Thoracic aorta (tissue), 2 donors: ENCODE measurements around the gene FUT8. TPM values are rescaled to one million over a fixed set of nuclear protein-coding genes. Genes with fewer than 3 reads are reported as not detected.

Source experiments
- ATAC-seq: fragments of 150-250 bp; one replicate; pipeline ENCODE4 v1.8.0; 2017; ENCODE audit warnings: low read depth; ENCODE audit not compliant: insufficient number of reproducible peaks, low FRiP score
- DNase-seq: peaks from one replicate; pipeline ENCODE4 v3.0.0-alpha.2; 2020; ENCODE audit warnings: low spot score
- H3K27ac ChIP-seq, 2 donors: fragments of 200-600 bp; sonication (generic); 1 replicate in 1 of 2; 2 replicates in 1 of 2; pipeline ENCODE4 v1.5.1; 2016; ENCODE audit warnings: mild to moderate bottlenecking in 2 of 2, moderate library complexity in 2 of 2
- H3K27me3 ChIP-seq: fragments of 200-600 bp; sonication (generic); replicated peaks from 2 replicates; pipeline ENCODE4 v1.6.0; 2016; ENCODE audit warnings: mild to moderate bottlenecking; ENCODE audit not compliant: insufficient read depth
- H3K36me3 ChIP-seq: fragments of 200-600 bp; sonication (generic); one replicate; pipeline ENCODE4 v1.5.1; 2016
- H3K4me1 ChIP-seq, 2 donors: fragments of 200-600 bp; sonication (generic); 1 replicate in 1 of 2; 2 replicates in 1 of 2; pipeline versions ENCODE4 v1.5.1 to v1.6.0; 2016; ENCODE audit warnings: low read depth in 2 of 2, mild to moderate bottlenecking in 1 of 2; ENCODE audit not compliant: control insufficient read depth in 1 of 2
- H3K4me3 ChIP-seq: fragments of 200-600 bp; sonication (generic); 2 replicates; pipeline ENCODE4 v1.5.1; 2016; ENCODE audit warnings: mild to moderate bottlenecking
- H3K9me3 ChIP-seq: fragments of 200-600 bp; sonication (generic); 2 replicates; pipeline ENCODE4 v1.5.1; 2016
- CTCF ChIP-seq: fragments of 200-600 bp; sonication (generic); IDR thresholded peaks from one replicate; pipeline ENCODE4 v1.5.1; 2019; ENCODE audit warnings: antibody characterized with exemption
- total RNA-seq, 2 donors: library from RNA; depleted of rRNA; stranded (reverse); fragments of >200 nt; gene quantifications; one replicate each; pipeline versions ENCODE4 v1.1.0 to v1.2.3, GENCODE V29; 2016

Gene FUT8
- total RNA-seq, 2 donors from 2014 or later = 22.3 to 23.4 TPM

- DNase-seq = no peak
- no peak for ATAC-seq
Observed at GRCh38 chr14:65387628-65388027, 24.9 kb upstream of the FUT8 start.

GRCh38 chr14:65392296-65392695, 20.2 kb upstream of the FUT8 start:
- no peak for ATAC-seq
- peaks cover 11% of the 10 kb centered on the region for H3K9me3 ChIP-seq

More at GRCh38 chr14:65387628-65388027, 24.9 kb upstream of the FUT8 start:
- H3K27me3 ChIP-seq = peaks cover 3% of the 10 kb centered on the region
- no peak for TF ChIP-seq CTCF
- H3K4me1 ChIP-seq = no peaks in the 10 kb centered on the region
- no peaks in the 10 kb centered on the region for H3K9me3 ChIP-seq
- H3K4me3 ChIP-seq = no peak overlapping the region
- H3K36me3 ChIP-seq = no peaks in the 10 kb centered on the region
- H3K27ac ChIP-seq = no peak overlapping the region

GRCh38 chr14:65396082-65396910, 16.2 kb upstream of the FUT8 start:
- no peak overlapping the region for H3K4me3 ChIP-seq
- DNase-seq = no peak
- H3K27me3 ChIP-seq = no peaks in the 10 kb centered on the region
- no peaks in the 10 kb centered on the region for H3K36me3 ChIP-seq
- no peak overlapping the region for H3K27ac ChIP-seq
- no peaks in the 10 kb centered on the region for H3K4me1 ChIP-seq
- no peak for ATAC-seq
- H3K9me3 ChIP-seq = peaks cover 11% of the 10 kb centered on the region
- TF ChIP-seq CTCF = no peak

More at GRCh38 chr14:65392296-65392695, 20.2 kb upstream of the FUT8 start:
- Histone ChIP-seq H3K27me3 (no peaks in the 10 kb centered on the region), H3K4me3 (no peak overlapping the region), H3K4me1 (no peaks in the 10 kb centered on the region), H3K36me3 (no peaks in the 10 kb centered on the region), H3K27ac (no peak overlapping the region)
- TF ChIP-seq CTCF = no peak
- DNase-seq = no peak

- Histone ChIP-seq H3K27ac (no peak overlapping the region), H3K36me3 (no peaks in the 10 kb centered on the region), H3K4me3 (no peak overlapping the region), H3K4me1 (no peaks in the 10 kb centered on the region), H3K9me3 (no peaks in the 10 kb centered on the region), H3K27me3 (no peaks in the 10 kb centered on the region)
- ATAC-seq = no peak
- no peak for DNase-seq
- no peak for TF ChIP-seq CTCF
Observed at GRCh38 chr14:65403231-65403630, 9.3 kb upstream of the FUT8 start.

GRCh38 chr14:65408113-65408512, 4.4 kb upstream of the FUT8 start:
- peaks cover 0 to 5% of the 10 kb centered on the region in 2 donors for H3K4me1 ChIP-seq
- no peaks in the 10 kb centered on the region for H3K9me3 ChIP-seq
- no peaks in the 10 kb centered on the region for H3K27me3 ChIP-seq
- no peaks in the 10 kb centered on the region for H3K36me3 ChIP-seq
- no peak overlapping the region for H3K4me3 ChIP-seq
- no peak overlapping the region for H3K27ac ChIP-seq
- DNase-seq = no peak
- no peak for TF ChIP-seq CTCF
- no peak for ATAC-seq
